ENCODE data around the gene KIF3A.

DNA sequence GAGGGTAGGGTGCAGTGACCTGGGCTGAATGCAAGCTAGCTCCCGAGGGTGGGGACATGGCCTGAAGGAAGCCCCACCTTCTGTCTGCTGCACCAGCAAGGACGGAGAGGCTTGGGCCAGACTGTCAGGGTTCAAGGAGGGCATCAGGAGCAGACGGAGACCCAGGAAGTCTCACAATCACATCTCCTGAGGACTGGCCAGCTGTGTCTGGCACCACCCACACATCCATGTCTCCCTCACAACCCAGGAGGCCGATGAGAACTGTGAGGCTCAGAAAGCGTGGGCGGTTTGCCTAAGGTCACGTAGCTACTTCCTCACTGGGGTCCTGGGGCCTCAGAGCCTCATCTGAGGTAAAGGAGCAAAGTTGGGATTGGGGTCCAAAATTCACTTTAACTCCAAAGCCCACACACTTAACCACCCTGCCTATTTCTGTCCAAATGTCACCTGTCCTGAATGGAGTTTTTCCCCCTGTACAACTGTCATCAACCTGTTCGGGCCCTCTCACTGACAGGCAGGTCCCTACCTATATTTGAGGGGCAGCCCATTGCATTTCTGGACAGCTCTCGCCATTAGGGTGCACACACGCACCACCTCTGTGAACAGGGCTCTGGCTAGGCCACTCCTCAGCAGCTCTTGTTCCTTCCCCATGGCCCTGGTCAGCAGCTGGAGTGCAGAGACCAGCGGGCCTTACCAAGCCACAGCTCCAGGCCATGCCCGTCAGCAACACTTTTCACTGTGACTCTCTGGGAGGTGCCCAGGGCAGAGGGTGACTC lies 75.9 kb downstream of the KIF3A start:
- TF ChIP-seq, protein P1, sequence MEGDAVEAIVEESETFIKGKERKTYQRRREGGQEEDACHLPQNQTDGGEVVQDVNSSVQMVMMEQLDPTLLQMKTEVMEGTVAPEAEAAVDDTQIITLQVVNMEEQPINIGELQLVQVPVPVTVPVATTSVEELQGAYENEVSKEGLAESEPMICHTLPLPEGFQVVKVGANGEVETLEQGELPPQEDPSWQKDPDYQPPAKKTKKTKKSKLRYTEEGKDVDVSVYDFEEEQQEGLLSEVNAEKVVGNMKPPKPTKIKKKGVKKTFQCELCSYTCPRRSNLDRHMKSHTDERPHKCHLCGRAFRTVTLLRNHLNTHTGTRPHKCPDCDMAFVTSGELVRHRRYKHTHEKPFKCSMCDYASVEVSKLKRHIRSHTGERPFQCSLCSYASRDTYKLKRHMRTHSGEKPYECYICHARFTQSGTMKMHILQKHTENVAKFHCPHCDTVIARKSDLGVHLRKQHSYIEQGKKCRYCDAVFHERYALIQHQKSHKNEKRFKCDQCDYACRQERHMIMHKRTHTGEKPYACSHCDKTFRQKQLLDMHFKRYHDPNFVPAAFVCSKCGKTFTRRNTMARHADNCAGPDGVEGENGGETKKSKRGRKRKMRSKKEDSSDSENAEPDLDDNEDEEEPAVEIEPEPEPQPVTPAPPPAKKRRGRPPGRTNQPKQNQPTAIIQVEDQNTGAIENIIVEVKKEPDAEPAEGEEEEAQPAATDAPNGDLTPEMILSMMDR (IDR thresholded peaks at IDR 0.05) = no peak
- TF ChIP-seq POLR2A (IDR thresholded peaks at IDR 0.05) = no peak
- TF ChIP-seq POLR2AphosphoS5 (IDR thresholded peaks at IDR 0.05) = no peak
